HEK293 (cell line): ENCODE data around the gene ZFAND5.

Experiments used
- CTCF ChIA-PET: fragments of 350-600 bp; formaldehyde crosslinking; extraction: SDS; loops from one replicate; lab custom pipeline; 2021; ENCODE audit warnings: antibody characterized with exemption; lab: Yijun Ruan, JAX
- POLR2A ChIA-PET: fragments of 300-600 bp; formaldehyde crosslinking; extraction: SDS; loops from one replicate; lab custom pipeline; 2020; ENCODE audit warnings: antibody characterized with exemption, inconsistent platforms; lab: Yijun Ruan, JAX
- H3K27ac ChIP-seq: fragments of 200-500 bp; sonication (Bioruptor generic); 2 replicates; pipeline ENCODE4 v1.5.1; 2014; ENCODE audit warnings: low read depth, low read length, control low read depth, inconsistent platforms; ENCODE audit errors: extremely low read depth
- H3K36me3 ChIP-seq, 2 experiments: fragments of 200-500 bp in 1 of 2; sonication (Bioruptor generic) in 1 of 2; 1 replicate in 1 of 2; 2 replicates in 1 of 2; pipeline ENCODE4 v1.5.1; 2014 to 2017; ENCODE audit warnings: inconsistent platforms in 2 of 2, low read length in 2 of 2; ENCODE audit not compliant: control insufficient read depth in 2 of 2, insufficient read depth in 1 of 2
- H3K4me1 ChIP-seq: fragments of 200-500 bp; sonication (Bioruptor generic); 2 replicates; pipeline ENCODE4 v1.5.1; 2014; ENCODE audit warnings: mild to moderate bottlenecking, low read length, inconsistent platforms; ENCODE audit not compliant: control insufficient read depth, insufficient read depth
- H3K4me3 ChIP-seq: 2 replicates; pipeline ENCODE4 v1.5.1; 2011; ENCODE audit warnings: low read depth, mild to moderate bottlenecking, control low read depth, low read length, moderate library complexity
- H3K9me3 ChIP-seq: fragments of 200-500 bp; sonication (Bioruptor generic); 2 replicates; pipeline ENCODE4 v1.5.1; 2014; ENCODE audit warnings: low read depth, low read length, inconsistent platforms; ENCODE audit not compliant: control insufficient read depth, insufficient read depth
- KLF10 ChIP-seq: fragments of 450-650 bp; IDR thresholded peaks from 2 replicates; pipeline ENCODE4 v1.5.1; 2018; ENCODE audit warnings: missing biosample characterization, mild to moderate bottlenecking, missing genetic modification characterization
- TRIM28 ChIP-seq: IDR thresholded peaks from 2 replicates; pipeline ENCODE4 v1.6.1; 2011; ENCODE audit warnings: low read length, control low read depth, borderline replicate concordance
- ZBTB17 ChIP-seq: fragments of 450-650 bp; formaldehyde crosslinking; IDR thresholded peaks from 2 replicates; pipeline ENCODE4 v1.5.1; 2016; ENCODE audit warnings: missing biosample characterization, missing genetic modification characterization
- ZFP37 ChIP-seq: fragments of 450-650 bp; formaldehyde crosslinking; IDR thresholded peaks from 2 replicates; pipeline ENCODE4 v1.5.1; 2016; ENCODE audit warnings: missing biosample characterization, missing genetic modification characterization
- ZIC2 ChIP-seq: fragments of 450-650 bp; formaldehyde crosslinking; IDR thresholded peaks from 2 replicates; pipeline ENCODE4 v1.5.1; 2016; ENCODE audit warnings: missing biosample characterization, missing genetic modification characterization
- ZNF266 ChIP-seq: fragments of 450-650 bp; formaldehyde crosslinking; IDR thresholded peaks from 2 replicates; pipeline ENCODE4 v1.5.1; 2016; ENCODE audit warnings: missing biosample characterization, missing genetic modification characterization, low read depth
- ZNF394 ChIP-seq: fragments of 450-650 bp; formaldehyde crosslinking; IDR thresholded peaks from 2 replicates; pipeline ENCODE4 v1.5.1; 2016; ENCODE audit warnings: missing biosample characterization, missing genetic modification characterization, mild to moderate bottlenecking, moderate library complexity, borderline replicate concordance
- ZNF561 ChIP-seq: fragments of 450-650 bp; IDR thresholded peaks from 2 replicates; pipeline ENCODE4 v1.5.1; 2018; ENCODE audit warnings: missing biosample characterization, missing genetic modification characterization, borderline replicate concordance
- ZNF629 ChIP-seq: fragments of 450-650 bp; formaldehyde crosslinking; IDR thresholded peaks from 2 replicates; pipeline ENCODE4 v1.5.1; 2017; ENCODE audit warnings: missing biosample characterization, missing genetic modification characterization
- ZNF792 ChIP-seq: fragments of 450-650 bp; formaldehyde crosslinking; IDR thresholded peaks from 2 replicates; pipeline ENCODE4 v1.5.1; 2016; ENCODE audit warnings: missing biosample characterization, missing genetic modification characterization
- TF ChIP-seq, protein P1 (sequence below): fragments of 450-650 bp; formaldehyde crosslinking; IDR thresholded peaks from 2 replicates; pipeline ENCODE4 v1.5.1; 2016; ENCODE audit warnings: missing biosample characterization, missing genetic modification characterization, low read depth
- TF ChIP-seq, protein P2 (sequence below): fragments of 450-650 bp; formaldehyde crosslinking; IDR thresholded peaks from 2 replicates; pipeline ENCODE4 v1.5.1; 2016; ENCODE audit warnings: missing biosample characterization, missing genetic modification characterization
- TF ChIP-seq, protein P3 (sequence below): fragments of 450-650 bp; formaldehyde crosslinking; IDR thresholded peaks from 2 replicates; pipeline ENCODE4 v1.5.1; 2016; ENCODE audit warnings: missing biosample characterization, missing genetic modification characterization

ZFAND5 gene

DNA sequence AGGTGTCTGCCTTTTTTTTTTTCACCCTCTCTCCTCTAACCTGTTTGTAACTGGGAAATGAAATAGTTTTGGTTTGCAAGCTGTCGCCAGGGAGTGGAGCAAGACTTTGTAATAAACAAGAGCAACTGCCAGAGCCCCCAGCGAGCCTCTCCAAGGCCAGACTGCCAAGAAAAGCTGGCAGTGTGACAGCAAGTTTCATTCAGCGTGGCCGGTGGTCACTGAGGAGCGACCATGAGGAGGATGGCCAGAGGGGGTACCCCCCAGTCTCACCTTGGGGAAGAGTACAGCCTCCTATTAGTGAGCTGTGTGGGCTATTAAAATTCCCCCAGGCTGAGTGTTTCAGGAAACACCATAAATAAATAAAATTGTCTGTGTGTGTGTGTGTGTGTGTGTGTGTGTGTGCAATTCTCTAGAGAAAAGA, 49.9 kb downstream of the ZFAND5 start (continued):
- TF ChIP-seq ZNF629 (tag by site-specific recombination) = no peak
- no peak for TF ChIP-seq ZFP37 (tag by site-specific recombination)
- TF ChIP-seq ZNF792 (tag by site-specific recombination) = no peak
- TF ChIP-seq ZIC2 (tag by site-specific recombination) = no peak
- no peak for TF ChIP-seq ZNF561 (tag by site-specific recombination)
- TF ChIP-seq, all 188 proteins: peak for 5

DNA sequence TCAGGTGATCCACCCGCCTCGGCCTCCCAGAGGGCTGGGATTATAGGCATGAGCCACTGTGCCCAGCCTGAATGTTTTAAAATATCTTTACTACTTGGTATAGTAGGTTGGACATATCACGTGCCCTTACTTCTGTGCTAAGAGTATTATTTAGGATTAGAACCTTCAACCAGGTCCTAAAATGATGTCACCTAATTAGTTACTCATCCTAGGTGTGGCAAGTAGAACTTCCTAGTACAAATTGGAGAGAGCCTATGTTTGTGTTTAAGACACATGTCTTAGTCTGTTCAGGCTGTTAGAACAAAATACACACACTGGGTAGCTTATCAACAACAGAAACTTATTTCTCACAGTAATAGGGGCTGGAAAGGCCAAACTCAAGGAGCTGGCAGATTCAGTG, 51.5 kb downstream of the ZFAND5 start:
- no peaks in the 10 kb centered on the region for H3K9me3 ChIP-seq
- ChIA-PET POLR2A (no interaction called here), CTCF (no interaction called here)
- peaks cover 14% of the 10 kb centered on the region for H3K4me1 ChIP-seq
- no peaks in the 10 kb centered on the region for H3K36me3 ChIP-seq
- H3K4me3 ChIP-seq = no peak overlapping the region
- H3K27ac ChIP-seq = no peak overlapping the region
- TF ChIP-seq KLF10 (tag by site-specific recombination) = no peak
- TF ChIP-seq, protein P1, sequence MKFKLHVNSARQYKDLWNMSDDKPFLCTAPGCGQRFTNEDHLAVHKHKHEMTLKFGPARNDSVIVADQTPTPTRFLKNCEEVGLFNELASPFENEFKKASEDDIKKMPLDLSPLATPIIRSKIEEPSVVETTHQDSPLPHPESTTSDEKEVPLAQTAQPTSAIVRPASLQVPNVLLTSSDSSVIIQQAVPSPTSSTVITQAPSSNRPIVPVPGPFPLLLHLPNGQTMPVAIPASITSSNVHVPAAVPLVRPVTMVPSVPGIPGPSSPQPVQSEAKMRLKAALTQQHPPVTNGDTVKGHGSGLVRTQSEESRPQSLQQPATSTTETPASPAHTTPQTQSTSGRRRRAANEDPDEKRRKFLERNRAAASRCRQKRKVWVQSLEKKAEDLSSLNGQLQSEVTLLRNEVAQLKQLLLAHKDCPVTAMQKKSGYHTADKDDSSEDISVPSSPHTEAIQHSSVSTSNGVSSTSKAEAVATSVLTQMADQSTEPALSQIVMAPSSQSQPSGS (tag by site-specific recombination) = 0 out of 2 replicates have a peak, but pooled peaks have one; percentile 6

DNA sequence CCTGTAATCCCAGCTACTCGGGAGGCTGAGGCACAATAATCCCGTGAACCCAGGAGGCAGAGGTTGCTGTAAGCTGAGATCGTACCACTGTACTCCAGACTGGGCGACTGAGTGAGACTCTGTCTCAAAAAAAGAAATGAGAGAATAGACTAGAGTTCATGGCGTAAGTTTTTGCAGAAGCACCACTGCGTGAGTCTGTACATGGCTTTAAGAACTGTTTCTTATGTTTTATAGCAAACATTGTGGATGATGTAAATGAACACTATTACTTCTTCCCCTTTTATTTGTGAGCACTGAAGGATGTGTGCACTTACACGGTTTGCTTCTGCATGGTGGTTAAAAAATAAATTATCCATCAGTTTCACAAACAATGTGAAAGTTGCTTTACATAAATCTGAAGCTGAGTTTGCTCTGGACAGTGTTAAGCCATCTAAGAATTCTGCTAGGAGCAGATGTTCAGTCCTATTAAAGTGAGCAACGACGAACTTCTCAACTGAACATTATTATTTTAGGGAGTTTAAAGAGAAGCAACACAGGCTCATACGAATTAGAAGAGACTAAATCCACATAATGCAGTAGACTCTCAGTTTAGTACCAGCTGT, 52.5 kb downstream of the ZFAND5 start:
- Histone ChIP-seq H3K4me3 (no peak overlapping the region), H3K36me3 (no peaks in the 10 kb centered on the region), H3K9me3 (no peaks in the 10 kb centered on the region)
- TF ChIP-seq TRIM28 (no peak), ZBTB17 (no peak), ZNF266 (tag by site-specific recombination) (no peak), ZNF394 (tag by site-specific recombination) (no peak)
- TF ChIP-seq, protein P2, sequence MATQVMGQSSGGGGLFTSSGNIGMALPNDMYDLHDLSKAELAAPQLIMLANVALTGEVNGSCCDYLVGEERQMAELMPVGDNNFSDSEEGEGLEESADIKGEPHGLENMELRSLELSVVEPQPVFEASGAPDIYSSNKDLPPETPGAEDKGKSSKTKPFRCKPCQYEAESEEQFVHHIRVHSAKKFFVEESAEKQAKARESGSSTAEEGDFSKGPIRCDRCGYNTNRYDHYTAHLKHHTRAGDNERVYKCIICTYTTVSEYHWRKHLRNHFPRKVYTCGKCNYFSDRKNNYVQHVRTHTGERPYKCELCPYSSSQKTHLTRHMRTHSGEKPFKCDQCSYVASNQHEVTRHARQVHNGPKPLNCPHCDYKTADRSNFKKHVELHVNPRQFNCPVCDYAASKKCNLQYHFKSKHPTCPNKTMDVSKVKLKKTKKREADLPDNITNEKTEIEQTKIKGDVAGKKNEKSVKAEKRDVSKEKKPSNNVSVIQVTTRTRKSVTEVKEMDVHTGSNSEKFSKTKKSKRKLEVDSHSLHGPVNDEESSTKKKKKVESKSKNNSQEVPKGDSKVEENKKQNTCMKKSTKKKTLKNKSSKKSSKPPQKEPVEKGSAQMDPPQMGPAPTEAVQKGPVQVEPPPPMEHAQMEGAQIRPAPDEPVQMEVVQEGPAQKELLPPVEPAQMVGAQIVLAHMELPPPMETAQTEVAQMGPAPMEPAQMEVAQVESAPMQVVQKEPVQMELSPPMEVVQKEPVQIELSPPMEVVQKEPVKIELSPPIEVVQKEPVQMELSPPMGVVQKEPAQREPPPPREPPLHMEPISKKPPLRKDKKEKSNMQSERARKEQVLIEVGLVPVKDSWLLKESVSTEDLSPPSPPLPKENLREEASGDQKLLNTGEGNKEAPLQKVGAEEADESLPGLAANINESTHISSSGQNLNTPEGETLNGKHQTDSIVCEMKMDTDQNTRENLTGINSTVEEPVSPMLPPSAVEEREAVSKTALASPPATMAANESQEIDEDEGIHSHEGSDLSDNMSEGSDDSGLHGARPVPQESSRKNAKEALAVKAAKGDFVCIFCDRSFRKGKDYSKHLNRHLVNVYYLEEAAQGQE = no peak
- TF ChIP-seq, all 188 proteins: peak for 0
- H3K27ac ChIP-seq = no peak overlapping the region
- ChIA-PET POLR2A (no interaction called here), CTCF (interaction anchor here (1.3 kb wide), 1 partner anchor 19 kb away, joined by 3 read pairs; no protein-coding TSS in a partner anchor)
- H3K4me1 ChIP-seq = peaks cover 14% of the 10 kb centered on the region

DNA sequence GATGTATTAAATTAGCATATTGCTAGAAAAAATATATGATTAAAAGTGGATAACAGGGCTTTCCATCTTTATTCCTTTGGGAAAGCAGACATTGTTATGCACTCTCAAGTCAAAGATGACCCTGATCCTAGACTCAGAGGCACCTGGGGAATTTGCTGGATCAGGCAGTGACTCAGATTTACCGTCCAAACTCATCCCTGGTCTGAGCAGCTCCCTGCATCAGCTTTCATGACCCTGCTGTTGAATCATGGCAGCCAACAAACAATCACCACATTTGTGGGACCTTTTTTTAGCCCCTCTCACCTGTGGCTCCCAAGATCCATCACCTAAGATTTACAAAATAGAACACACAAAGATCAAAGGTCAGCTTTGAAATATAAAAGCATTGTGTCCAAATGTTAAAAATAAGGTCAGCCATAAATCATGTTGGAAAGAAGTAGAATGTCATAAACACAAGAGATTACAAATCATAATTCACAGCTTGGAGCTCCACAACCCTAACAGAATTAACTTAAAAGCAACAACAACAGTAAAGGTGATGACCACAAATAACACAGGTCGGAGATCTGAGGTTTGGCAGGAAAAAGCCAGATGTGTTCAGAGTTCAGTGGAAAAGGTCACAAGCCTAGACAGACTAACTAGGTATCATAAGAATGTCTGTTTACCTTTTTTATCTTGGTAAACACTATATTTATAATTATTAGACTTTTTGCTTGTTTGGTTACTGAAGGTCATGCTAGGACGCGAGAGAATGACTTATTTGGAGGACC, 55.5 kb downstream of the ZFAND5 start:
- H3K9me3 ChIP-seq = no peaks in the 10 kb centered on the region
- H3K4me1 ChIP-seq = peaks cover under 1% of the 10 kb centered on the region
- H3K27ac ChIP-seq = no peak overlapping the region
- no peaks in the 10 kb centered on the region for H3K36me3 ChIP-seq
- TF ChIP-seq, protein P3, sequence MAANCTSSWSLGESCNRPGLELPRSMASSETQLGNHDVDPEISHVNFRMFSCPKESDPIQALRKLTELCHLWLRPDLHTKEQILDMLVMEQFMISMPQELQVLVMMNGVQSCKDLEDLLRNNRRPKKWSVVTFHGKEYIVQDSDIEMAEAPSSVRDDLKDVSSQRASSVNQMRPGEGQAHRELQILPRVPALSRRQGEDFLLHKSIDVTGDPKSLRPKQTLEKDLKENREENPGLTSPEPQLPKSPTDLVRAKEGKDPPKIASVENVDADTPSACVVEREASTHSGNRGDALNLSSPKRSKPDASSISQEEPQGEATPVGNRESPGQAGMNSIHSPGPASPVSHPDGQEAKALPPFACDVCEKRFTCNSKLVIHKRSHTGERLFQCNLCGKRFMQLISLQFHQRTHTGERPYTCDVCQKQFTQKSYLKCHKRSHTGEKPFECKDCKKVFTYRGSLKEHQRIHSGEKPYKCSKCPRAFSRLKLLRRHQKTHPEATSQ (tag by site-specific recombination) = no peak
- POLR2A ChIA-PET = no interaction called here
- H3K4me3 ChIP-seq = no peak overlapping the region
- CTCF ChIA-PET = interaction anchor here (0.5 kb wide), 1 partner anchor 165 kb away, joined by 4 read pairs; no protein-coding TSS in a partner anchor
